PC-3 (cell line): Measurements from ENCODE around the gene ABHD3. TPM values are rescaled to one million over a fixed set of nuclear protein-coding genes. Genes with fewer than 3 reads are reported as not detected.
"Not testable (repeated sequence)": the region's sequence is repeated elsewhere in the genome, so short reads cannot be mapped to it uniquely, and the experiment has no call there.

Source experiments
- ATAC-seq: fragments of 200-7000 bp; cut with Tn5 transposase; 2 replicates; pipeline ENCODE4 v1.9.1; 2020; ENCODE audit warnings: mild to moderate bottlenecking, moderate library complexity
- BruUV-seq: library from RNA; stranded (reverse); fragments of 400-500 nt; replicated peaks from 2 replicates; lab custom pipeline; 2021; lab: Mats Ljungman, UMichigan
- CTCF ChIA-PET: fragments of 300-600 bp; sonication (Branson Sonifier 250); formaldehyde crosslinking; loops from one replicate; lab custom pipeline; 2022; ENCODE audit warnings: antibody characterized with exemption; lab: Charles Lee
- POLR2A ChIA-PET: fragments of 300-600 bp; sonication (Branson Sonifier 250); formaldehyde crosslinking; loops from one replicate; lab custom pipeline; 2022; ENCODE audit warnings: antibody characterized with exemption; ENCODE audit not compliant: unreplicated experiment; lab: Charles Lee
- DNase-seq: peaks from one replicate; pipeline ENCODE4 v3.0.0-alpha.2; 2015
- H2AFZ ChIP-seq: fragments of 300-600 bp; sonication (generic); 2 replicates; pipeline ENCODE4 v1.6.0; 2016; ENCODE audit warnings: antibody characterized with exemption, low read length
- H3F3A ChIP-seq: fragments of 300-600 bp; sonication (generic); one replicate; pipeline ENCODE4 v1.6.0; 2017; ENCODE audit warnings: antibody characterized with exemption, low read length, control low read depth, mild to moderate bottlenecking; ENCODE audit not compliant: unreplicated experiment
- H3K27ac ChIP-seq: fragments of 300-600 bp; sonication (generic); 2 replicates; pipeline ENCODE4 v1.5.1; 2016; ENCODE audit warnings: mild to moderate bottlenecking, low read length
- H3K27me3 ChIP-seq: fragments of 300-600 bp; sonication (generic); 2 replicates; pipeline ENCODE4 v1.6.1; 2016; ENCODE audit warnings: low read length, mixed read lengths
- H3K36me3 ChIP-seq: fragments of 300-600 bp; sonication (generic); 2 replicates; pipeline ENCODE4 v1.6.1; 2016; ENCODE audit warnings: low read depth, mixed run types, low read length, mixed read lengths
- H3K4me1 ChIP-seq: fragments of 300-600 bp; sonication (generic); 2 replicates; pipeline ENCODE4 v1.5.1; 2016; ENCODE audit warnings: low read length; ENCODE audit not compliant: insufficient read depth
- H3K4me2 ChIP-seq: fragments of 300-600 bp; sonication (generic); 2 replicates; pipeline ENCODE4 v1.6.0; 2016; ENCODE audit warnings: low read length
- H3K4me3 ChIP-seq: fragments of 300-600 bp; sonication (generic); 2 replicates; pipeline ENCODE4 v1.5.1; 2016; ENCODE audit warnings: mild to moderate bottlenecking, low read length, mixed read lengths
- H3K79me2 ChIP-seq: fragments of 300-600 bp; sonication (generic); 2 replicates; pipeline ENCODE4 v1.6.1; 2017; ENCODE audit warnings: low read length, mixed read lengths
- H3K9ac ChIP-seq: fragments of 300-600 bp; sonication (generic); 2 replicates; pipeline ENCODE4 v1.6.0; 2016; ENCODE audit warnings: mild to moderate bottlenecking, low read length
- H3K9me2 ChIP-seq: fragments of 300-600 bp; sonication (generic); replicated peaks from 2 replicates; pipeline ENCODE4 v1.6.1; 2016; ENCODE audit warnings: mixed run types, low read length, mixed read lengths
- H3K9me3 ChIP-seq: fragments of 300-600 bp; sonication (generic); 2 replicates; pipeline ENCODE4 v1.6.1; 2016; ENCODE audit warnings: low read length, mixed read lengths
- H4K20me1 ChIP-seq: fragments of 300-600 bp; sonication (generic); 2 replicates; pipeline ENCODE4 v1.6.1; 2016; ENCODE audit warnings: low read length, mixed read lengths
- EZH2 ChIP-seq: fragments of 300-600 bp; sonication (generic); IDR thresholded peaks from one replicate; pipeline ENCODE4 v1.6.1; 2017; ENCODE audit warnings: antibody characterized with exemption, mild to moderate bottlenecking, low read length; ENCODE audit not compliant: unreplicated experiment
- EZH2phosphoT487 ChIP-seq: fragments of 300-600 bp; sonication (generic); IDR thresholded peaks from 2 replicates; pipeline ENCODE4 v1.6.1; 2018; ENCODE audit warnings: mild to moderate bottlenecking, antibody characterized with exemption, low read length, borderline replicate concordance
- intact Hi-C: fragments of 100-400 bp; cut with micrococcal nuclease; formaldehyde crosslinking; loops from 2 replicates; pipeline ENCODE4 v1.9.0; 2023
- total RNA-seq: library from RNA; depleted of rRNA; stranded (reverse); fragments of >200 nt; gene quantifications from 2 replicates; pipeline ENCODE4 v1.2.3, GENCODE V29; 2014
- TF ChIP-seq, protein P1 (sequence below): fragments of 300-600 bp; sonication (generic); conservative IDR thresholded peaks from 2 replicates; pipeline ENCODE4 v1.5.1; 2017; ENCODE audit warnings: antibody characterized with exemption, low read depth, mild to moderate bottlenecking, low read length

Gene ABHD3
- total RNA-seq, 1 experiment from 2014 or later = 21.4 TPM

GRCh38 chr18:21632393-21632792 lies 72.2 kb downstream of the ABHD3 start:
- ATAC-seq (peak; percentile 45), DNase-seq (peak; percentile 20)
- H4K20me1 ChIP-seq = no peaks in the 10 kb centered on the region
- CTCF ChIA-PET = interaction anchor here (0.6 to 1.0 kb wide), 2 partner anchors 108 to 218 kb away, joined by 3 read pairs; partner anchors contain the start of gene MIB1
- POLR2A ChIA-PET = interaction anchor here (0.5 to 0.7 kb wide), 3 partner anchors 32 to 112 kb away, joined by 4 to 14 read pairs (median 7); partner anchors contain the start of gene ESCO1
- H3K9me2 ChIP-seq = no peaks in the 10 kb centered on the region
- BruUV-seq = no TSS peak
- H3K4me2 ChIP-seq = no peak overlapping the region
- no peak overlapping the region for H3K4me3 ChIP-seq
- no peak overlapping the region for H3K9ac ChIP-seq
- peaks cover 47% of the 10 kb centered on the region; the same call in 1 of the 2 replicates for H3K36me3 ChIP-seq
- peaks cover 12% of the 10 kb centered on the region for H3K4me1 ChIP-seq
- H3K79me2 ChIP-seq = peaks cover 8% of the 10 kb centered on the region; the same call in 1 of the 2 replicates
- H3K27ac ChIP-seq = no peak overlapping the region
- intact Hi-C loops = loop anchor here (2.0 kb wide), 1 partner anchor 218 kb away; no protein-coding TSS in a partner anchor
- H2AFZ ChIP-seq = no peak overlapping the region
- no peaks in the 10 kb centered on the region for H3K9me3 ChIP-seq
- no peaks in the 10 kb centered on the region for H3K27me3 ChIP-seq
- TF ChIP-seq EZH2phosphoT487 (no peak), EZH2 (no peak)
- TF ChIP-seq, protein P1, sequence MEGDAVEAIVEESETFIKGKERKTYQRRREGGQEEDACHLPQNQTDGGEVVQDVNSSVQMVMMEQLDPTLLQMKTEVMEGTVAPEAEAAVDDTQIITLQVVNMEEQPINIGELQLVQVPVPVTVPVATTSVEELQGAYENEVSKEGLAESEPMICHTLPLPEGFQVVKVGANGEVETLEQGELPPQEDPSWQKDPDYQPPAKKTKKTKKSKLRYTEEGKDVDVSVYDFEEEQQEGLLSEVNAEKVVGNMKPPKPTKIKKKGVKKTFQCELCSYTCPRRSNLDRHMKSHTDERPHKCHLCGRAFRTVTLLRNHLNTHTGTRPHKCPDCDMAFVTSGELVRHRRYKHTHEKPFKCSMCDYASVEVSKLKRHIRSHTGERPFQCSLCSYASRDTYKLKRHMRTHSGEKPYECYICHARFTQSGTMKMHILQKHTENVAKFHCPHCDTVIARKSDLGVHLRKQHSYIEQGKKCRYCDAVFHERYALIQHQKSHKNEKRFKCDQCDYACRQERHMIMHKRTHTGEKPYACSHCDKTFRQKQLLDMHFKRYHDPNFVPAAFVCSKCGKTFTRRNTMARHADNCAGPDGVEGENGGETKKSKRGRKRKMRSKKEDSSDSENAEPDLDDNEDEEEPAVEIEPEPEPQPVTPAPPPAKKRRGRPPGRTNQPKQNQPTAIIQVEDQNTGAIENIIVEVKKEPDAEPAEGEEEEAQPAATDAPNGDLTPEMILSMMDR = peak; percentile 47; the same call in 1 of the 2 replicates
- no peaks in the 10 kb centered on the region for H3F3A ChIP-seq

DNA sequence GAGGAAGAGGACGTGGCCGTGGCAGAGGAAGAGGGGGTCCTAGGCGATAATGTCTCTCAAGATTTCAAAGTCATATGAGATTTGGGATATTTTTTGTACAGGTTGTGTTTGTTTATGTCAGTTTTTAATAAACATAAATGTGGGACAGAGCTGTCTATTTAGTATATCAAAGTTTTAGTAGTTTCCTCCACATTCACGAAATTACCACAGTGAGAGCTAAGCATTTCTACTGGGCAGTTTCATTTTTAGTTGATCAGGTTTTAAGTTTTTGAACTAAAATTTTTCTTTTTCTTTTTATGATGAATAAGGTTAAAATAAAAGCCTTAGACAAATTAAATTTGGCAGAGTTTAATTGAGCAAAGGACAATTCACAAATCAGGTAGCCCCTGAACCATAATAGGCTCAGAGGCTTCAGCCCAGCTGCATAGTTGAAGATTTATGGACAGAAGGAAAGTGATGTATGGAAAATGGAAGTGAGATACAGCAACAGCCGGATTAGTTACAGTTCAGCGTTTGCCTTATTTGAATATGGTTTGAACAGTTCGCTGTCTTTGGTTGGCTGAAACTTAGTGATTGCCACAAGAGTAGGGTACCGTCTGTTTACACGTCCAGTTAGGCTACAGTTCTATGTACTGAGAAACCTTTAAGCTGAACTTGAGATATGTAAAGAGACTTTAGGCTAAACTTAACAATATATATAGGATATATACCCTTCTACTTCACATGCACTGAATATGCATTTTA lies 75.3 kb downstream of the ABHD3 start:
- intact Hi-C loops = no loop called here
- DNase-seq (no peak), ATAC-seq (no peak)
- Histone ChIP-seq H3F3A (no peaks in the 10 kb centered on the region), H3K4me1 (no peaks in the 10 kb centered on the region), H4K20me1 (0 out of 2 replicates have a peak, but pooled peaks cover 3% of the 10 kb centered on the region), H3K9ac (no peak overlapping the region), H2AFZ (no peak overlapping the region), H3K4me2 (no peak overlapping the region), H3K27ac (no peak overlapping the region), H3K9me2 (no peaks in the 10 kb centered on the region), H3K79me2 (peaks cover 31% of the 10 kb centered on the region), H3K4me3 (no peak overlapping the region), H3K36me3 (peaks cover 58% of the 10 kb centered on the region), H3K9me3 (no peaks in the 10 kb centered on the region), H3K27me3 (no peaks in the 10 kb centered on the region)
- TF ChIP-seq, protein P1 = no peak
- TF ChIP-seq EZH2 = no peak
- TF ChIP-seq EZH2phosphoT487 = no peak
- ChIA-PET CTCF (no interaction called here), POLR2A (no interaction called here)
- no TSS peak for BruUV-seq

DNA sequence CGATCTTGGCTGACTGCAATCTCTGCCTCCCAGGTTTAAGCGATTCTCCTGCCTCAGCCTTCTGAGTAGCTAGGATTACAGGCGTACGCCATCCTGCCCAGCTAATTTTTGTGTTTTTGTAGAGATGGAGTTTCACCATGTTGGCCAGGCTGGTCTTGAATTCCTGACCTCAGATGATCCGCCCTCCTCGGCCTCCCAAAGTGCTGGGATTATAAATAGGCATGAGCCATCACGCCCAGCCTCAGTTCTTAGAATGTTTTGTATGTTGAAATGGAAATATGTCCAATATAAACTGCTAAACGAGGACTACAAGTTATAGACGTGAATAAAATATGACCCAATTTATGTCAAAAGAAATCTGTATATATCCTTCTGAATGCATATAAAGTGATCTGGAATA lies 82.9 kb downstream of the ABHD3 start:
- POLR2A ChIA-PET, H3K4me2 ChIP-seq, H2AFZ ChIP-seq, DNase-seq, intact Hi-C loops, H3K27me3 ChIP-seq, ATAC-seq, H3F3A ChIP-seq, H3K4me1 ChIP-seq, H3K9me2 ChIP-seq, H3K9ac ChIP-seq, H3K9me3 ChIP-seq, H3K27ac ChIP-seq, H3K4me3 ChIP-seq, BruUV-seq, CTCF ChIA-PET: not testable (repeated sequence)
- peaks cover 45% of the 10 kb centered on the region for H4K20me1 ChIP-seq
- H3K79me2 ChIP-seq = peaks cover 91% of the 10 kb centered on the region
- H3K36me3 ChIP-seq = peaks cover 51% of the 10 kb centered on the region
